GM19023 (cell line): ENCODE measurements around the gene MATK.
"Not testable (repeated sequence)": the region's sequence is repeated elsewhere in the genome, so short reads cannot be mapped to it uniquely, and the experiment has no call there.

Experiments
- ATAC-seq: cut with Tn5 transposase; IDR thresholded peaks from one replicate; pipeline ENCODE4 v1.9.1; 2021; ENCODE audit warnings: mild to moderate bottlenecking, moderate library complexity; ENCODE audit not compliant: unreplicated experiment

MATK gene

GRCh38 chr19:3816566-3817218, 30.5 kb upstream of the MATK start:
- ATAC-seq = no peak

DNA sequence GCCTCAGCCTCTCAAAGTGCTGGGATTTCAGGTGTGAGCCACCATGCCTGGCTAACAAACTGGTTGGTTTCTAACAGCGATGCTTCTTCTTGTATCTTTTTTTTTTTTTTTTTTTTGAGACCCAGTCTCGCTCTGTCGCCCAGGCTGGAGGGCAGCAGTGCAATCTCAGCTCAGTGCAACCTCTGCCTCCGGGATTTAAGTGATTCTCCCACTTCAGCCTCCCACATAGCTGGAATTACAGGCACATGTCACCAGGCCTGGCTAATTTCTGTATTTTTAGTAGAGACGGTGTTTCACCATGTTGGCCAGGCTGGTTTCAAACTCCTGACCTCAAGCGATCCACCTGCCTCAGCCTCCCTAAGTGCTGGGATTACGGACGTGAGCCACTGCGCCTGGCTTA, 30.0 kb upstream of the MATK start:
- not testable (repeated sequence) for ATAC-seq

DNA sequence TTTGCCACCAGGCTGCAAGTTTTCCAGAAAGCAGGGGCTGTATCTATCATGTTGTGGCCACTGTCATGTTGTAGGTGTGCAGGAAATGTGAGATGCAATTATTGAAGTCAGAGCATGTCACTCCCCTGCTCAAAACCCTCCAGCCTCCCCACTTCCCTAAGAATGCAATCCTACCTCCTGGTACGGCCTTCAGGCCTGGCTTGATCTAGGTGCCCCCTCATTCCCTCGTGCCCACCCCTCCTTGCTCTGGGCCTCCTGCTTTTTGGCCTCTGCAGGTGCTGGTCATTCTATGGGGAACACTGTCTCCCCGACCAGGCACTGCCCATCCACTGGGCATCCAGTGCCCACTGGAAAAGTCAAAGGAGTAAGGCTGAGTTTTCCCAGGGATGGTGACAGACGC, 28.5 kb upstream of the MATK start:
- ATAC-seq = no peak

- ATAC-seq = no peak
These were observed 27.6 kb upstream of the MATK start for GRCh38 chr19:3813473-3814392.

GRCh38 chr19:3810708-3811355, 24.7 kb upstream of the MATK start:
- no peak for ATAC-seq

DNA sequence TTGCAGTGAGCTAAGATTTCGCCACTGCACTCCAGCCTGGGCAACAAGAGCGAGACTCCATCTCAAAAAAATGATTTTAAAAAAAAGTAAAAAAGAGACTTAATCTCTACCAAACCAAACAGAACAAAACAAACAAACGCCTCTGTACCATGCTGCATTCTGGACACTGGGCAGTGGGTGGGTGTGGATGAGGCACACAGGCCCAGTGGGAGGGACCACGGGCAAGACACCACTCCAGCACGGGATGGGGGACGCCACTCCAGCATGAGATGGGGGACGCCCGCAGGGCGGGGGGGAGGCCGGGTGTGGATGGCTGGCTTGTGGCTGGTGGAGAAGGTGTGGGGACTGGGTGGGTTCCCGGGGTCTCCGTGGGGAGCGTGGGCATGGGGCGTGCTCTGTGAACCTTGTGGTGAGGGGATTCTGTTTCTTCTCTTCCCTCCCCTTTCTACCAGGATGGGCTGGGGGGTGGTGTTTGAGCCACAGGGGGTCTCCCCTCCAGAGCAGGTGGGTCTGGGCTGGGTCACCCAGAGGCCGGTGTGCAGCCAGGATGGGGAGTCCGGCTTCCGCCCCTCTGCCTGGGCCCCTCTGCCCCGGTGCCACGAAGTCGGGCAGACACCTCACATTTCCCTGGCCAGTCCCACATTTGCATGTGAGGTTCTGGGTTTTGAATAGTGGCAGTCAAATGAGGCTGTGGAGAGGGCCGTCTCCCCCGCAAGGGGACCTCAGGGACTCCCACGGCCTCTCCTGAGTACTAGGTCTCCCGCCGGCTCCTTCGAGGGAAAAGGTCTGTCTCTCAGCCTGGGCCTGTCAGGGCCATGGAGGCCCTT, 23.9 kb upstream of the MATK start:
- ATAC-seq = no peak

DNA sequence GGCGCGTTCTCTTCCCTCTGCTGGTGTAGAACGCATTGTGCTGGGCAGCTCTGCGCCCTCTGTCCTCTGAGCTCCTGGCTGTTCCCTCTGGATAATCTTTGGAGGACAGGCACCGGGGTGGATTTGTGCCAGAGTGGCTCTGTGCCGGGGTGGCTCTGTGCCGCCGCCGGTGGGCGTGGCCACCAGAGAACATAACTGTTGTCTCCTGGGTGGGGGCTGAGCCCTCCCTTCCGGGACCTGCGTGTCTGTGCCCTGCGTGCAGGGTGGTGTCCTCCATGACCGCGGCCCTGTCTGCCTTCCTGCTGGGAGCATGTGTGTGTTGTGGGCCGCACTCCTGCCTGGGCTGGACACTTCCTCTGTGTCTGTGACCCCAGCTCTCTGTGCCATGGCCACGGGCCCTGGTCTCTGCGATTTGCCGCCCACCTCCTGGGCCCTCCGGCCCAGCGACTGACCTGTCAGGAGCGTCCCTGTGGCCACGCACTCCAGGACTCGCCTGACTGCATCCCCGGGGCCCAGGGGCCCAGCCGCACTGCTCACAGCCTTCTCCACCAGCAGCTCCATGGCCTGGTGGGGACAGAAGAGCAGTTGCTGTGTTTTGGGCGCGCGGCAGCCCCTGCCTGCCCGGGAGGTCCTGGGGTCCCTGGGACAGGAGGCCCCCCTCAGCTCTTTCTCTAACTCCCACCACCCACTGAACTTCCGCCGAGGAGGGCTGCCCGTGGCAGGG, 22.4 kb upstream of the MATK start:
- no peak for ATAC-seq

- ATAC-seq = no peak
These were observed 21.6 kb upstream of the MATK start for GRCh38 chr19:3807574-3808354.

GRCh38 chr19:3807131-3807480, 20.9 kb upstream of the MATK start:
- no peak for ATAC-seq

DNA sequence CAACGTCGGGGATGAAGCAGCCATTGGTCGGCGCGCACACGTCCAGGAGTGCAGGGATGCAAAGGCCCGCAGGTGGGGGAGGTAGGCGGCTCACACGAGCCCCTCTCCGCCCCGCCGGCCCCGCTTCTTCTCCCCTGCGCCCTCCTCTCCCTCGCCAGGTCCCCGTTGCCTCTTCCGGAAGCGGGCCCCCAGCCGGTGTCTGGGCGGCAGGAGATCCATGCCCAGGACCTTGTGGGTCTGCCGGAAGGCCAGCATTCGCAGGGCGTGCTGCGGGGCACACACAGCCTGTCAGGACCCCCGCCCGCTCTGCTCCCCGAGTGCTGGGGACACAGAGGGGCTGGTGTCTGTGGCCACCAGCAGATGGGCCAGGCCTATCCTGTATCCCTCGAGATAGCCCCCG, 19.7 kb upstream of the MATK start:
- ATAC-seq = no peak

- ATAC-seq = no peak
These were observed 18.2 kb upstream of the MATK start for GRCh38 chr19:3804429-3804828.

DNA sequence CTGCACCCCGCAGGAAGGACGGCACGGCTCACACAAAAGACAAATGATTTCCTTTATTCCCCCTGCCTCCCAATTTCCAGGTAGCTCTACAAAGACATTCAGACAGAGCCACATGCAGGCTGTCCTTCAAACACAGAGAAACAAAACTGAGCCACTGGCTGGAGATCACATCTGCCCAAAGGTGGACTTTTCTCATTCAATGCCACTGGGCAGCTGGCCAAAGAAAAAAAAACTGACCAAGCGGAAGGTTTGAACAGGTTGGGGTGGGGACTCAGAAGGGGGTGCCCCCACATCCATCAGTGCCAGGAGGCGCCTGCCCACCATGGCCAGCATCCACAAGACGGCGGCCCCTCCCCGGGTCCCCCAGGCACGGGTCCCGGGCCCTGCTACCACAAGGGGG, 17.8 kb upstream of the MATK start:
- no peak for ATAC-seq

DNA sequence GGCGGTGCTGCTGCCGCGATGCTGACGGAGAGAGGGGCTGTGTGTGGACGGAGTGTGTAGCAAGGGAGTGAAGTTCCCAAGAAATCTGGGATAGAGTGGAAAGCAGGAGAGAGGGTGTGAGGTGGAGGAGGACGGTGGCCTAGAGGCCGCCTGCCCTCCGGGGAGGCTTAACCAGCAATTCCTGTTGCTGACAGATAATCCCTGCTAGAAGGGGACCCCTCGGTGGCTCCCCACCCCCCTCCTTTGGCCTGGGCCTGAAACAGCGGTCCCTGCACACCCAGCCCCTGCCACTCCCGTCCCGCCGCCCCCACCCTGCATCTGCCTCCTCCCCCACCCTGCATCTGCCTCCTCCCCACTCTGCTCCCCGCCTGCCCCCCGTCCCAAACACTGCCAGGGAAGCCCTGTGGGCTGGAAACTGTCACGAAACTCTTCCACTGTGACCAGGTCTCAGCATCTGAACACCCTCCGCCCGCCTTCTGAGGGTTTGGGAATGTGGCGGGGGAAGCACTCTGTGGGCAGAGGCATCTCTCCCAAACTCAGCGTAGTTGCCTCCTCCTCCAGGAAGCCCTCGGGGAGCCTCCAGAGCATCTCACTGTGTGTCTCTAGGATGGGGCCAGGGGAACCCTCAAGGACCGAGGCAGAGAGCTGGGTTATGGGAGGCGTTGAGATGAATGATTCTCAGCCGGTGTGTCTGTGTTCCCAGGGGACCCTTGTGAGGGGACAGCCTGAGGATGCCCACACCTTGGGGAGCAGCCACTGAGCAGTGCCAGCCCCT, 17.1 kb upstream of the MATK start:
- ATAC-seq = no peak

GRCh38 chr19:3801412-3802096, 15.4 kb upstream of the MATK start:
- ATAC-seq = no peak

DNA sequence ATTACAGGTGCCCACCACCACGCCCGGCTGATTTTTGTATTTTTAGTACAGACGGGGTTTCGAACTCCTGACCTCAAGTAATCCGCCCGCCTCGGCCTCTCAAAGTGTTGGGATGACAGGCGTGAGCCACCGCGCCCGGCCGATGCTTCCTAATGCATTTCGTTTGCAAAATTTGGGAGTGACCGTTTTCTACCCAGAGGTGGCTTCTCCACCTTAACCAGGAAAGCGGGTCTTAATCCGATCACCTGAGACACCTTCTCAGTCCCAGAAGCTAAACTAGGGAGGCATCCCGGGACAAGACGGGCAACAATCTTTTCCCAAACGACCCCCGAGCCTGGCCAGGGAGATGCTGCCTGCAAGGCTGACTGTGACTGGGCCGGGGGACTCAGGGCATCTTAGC, 14.8 kb upstream of the MATK start:
- no peak for ATAC-seq

GRCh38 chr19:3798137-3798536, 12.0 kb upstream of the MATK start:
- ATAC-seq = no peak

DNA sequence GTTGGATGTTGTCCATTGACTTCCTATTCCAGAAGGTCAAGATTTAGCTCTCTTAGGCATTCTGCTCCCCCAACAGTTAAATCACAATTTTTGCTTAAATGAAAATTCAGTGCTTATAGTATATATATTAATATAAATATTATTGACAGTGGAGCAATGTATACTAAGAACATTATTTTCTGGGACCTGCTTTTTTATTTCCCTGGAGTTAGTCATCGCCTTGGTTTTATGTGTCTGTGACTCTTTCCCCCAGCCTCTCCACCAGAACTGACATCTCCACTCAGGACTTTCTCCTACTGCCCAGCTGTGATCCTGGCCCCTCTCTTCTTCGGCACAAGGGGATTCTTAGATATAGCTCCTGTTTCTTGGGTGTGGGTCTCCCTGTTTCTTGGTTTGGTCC, 10.2 kb upstream of the MATK start:
- ATAC-seq = no peak

DNA sequence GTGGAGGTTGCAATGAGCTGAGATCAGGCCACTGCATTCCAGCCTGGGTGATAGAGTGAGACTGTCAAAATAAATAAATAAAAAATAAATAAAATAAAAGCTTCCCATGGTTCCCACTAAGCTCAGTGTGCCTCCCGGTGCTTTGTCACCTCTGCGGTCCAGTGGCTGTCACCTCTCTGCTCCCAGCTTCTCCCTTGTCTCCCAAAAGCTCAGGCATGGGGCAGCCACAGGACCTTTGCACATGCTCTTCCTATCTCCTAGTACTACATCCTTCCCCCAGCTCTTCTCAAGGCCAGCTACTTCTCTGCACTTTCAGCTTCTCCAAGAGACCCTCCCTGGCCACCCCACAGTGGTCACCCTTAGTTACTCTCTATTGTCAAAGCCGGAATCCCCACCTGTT, 7.6 kb upstream of the MATK start:
- no peak for ATAC-seq
